Fibroblast of pulmonary artery (primary cell): ENCODE data around the gene RET.

Source experiments
- DNase-seq: peaks from one replicate; pipeline ENCODE4 v3.0.0-alpha.2; 2010; ENCODE audit warnings: low read depth
- H3K4me3 ChIP-seq: replicated peaks from 2 replicates; pipeline ENCODE4 v1.5.1; 2011; ENCODE audit warnings: low read depth, mild to moderate bottlenecking, control low read depth, low read length, moderate library complexity
- CTCF ChIP-seq: IDR thresholded peaks from 2 replicates; pipeline ENCODE4 v1.5.1; 2011; ENCODE audit warnings: mild to moderate bottlenecking, control low read depth, low read length, inconsistent platforms; ENCODE audit errors: missing control alignments

RET gene

GRCh38 chr10:43124094-43124521 is 47.2 kb downstream of the RET start:
- DNase-seq, result no peak
- no peak for TF ChIP-seq CTCF
- H3K4me3 ChIP-seq, result no peak overlapping the region

GRCh38 chr10:43124574-43125273 is 47.9 kb downstream of the RET start:
- no peak for DNase-seq
- H3K4me3 ChIP-seq, result no peak overlapping the region
- TF ChIP-seq CTCF, result no peak

GRCh38 chr10:43125274-43125845 is 48.5 kb downstream of the RET start:
- no peak for TF ChIP-seq CTCF
- no peak overlapping the region for H3K4me3 ChIP-seq
- no peak for DNase-seq

GRCh38 chr10:43125881-43126731 is 49.2 kb downstream of the RET start:
- DNase-seq, result no peak
- TF ChIP-seq CTCF, result no peak
- H3K4me3 ChIP-seq, result no peak overlapping the region

- no peak for TF ChIP-seq CTCF
- no peak for DNase-seq
- no peak overlapping the region for H3K4me3 ChIP-seq
These were observed 50.0 kb downstream of the RET start for GRCh38 chr10:43126759-43127424.

- DNase-seq, result no peak
- no peak overlapping the region for H3K4me3 ChIP-seq
- TF ChIP-seq CTCF, result no peak
These were observed 50.6 kb downstream of the RET start for GRCh38 chr10:43127442-43127841.
